GM21737 (cell line): ENCODE data around the gene TNRC6C.
"Not testable (repeated sequence)": the region's sequence is repeated elsewhere in the genome, so short reads cannot be mapped to it uniquely, and the experiment has no call there.

Experiments used
- ATAC-seq: cut with Tn5 transposase; IDR thresholded peaks from one replicate; pipeline ENCODE4 v1.9.1; 2021; ENCODE audit warnings: mild to moderate bottlenecking, moderate library complexity; ENCODE audit not compliant: unreplicated experiment

The TNRC6C gene

DNA sequence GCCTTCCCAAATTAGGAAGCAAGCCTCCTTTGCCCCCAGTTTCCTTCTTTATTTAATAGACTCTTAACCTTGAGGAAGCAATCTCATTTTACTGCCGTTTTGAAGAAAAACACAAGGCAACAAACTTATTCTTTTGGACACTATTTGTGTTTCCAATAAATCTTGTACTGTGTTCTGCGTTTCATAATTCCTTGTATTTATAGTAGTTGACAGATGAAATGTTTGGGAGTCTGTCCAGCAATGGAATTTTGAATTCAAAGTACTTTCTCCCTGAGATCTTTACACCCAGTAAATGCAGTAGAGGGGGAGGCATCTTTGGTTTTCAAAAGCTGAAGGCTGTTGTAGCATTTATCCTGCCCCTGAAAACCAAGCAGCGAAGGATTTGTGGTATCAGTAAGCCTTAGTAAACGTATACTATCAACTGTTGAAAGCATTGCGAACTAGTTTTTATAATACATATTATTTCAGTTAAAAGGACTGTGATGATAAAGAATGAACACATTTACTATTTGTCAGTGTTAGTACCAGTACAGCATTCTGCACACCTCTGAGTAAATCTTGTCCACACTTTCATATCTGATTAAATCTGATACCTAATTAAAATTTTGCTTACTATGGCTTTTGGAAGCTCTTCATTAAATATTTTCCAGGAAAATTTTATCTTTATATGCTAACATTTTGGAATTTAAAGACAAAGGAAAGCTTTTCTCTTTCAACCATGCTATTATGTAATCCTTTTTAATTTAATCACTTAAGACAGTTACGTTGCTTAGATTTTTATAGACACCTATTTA lies 83.1 kb downstream of the TNRC6C start:
- no peak for ATAC-seq

DNA sequence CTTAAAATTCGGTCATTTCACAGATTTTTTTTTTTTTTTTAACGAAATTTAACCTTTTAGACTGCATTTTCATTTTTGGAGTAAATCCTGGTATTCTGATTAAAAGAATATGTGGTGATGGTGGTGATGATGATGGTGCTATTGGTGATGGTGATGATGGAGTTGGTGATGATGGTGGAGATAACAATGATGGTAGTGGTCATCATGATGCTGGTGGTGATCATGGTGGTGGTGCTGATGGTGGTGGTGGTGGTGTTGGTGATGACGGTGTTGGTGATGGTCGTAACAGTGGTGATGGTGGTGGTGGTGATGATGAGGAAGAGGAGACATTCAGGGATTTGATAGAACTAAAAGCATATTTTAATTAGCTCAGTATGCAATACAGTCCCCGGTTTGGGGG lies 84.0 kb downstream of the TNRC6C start:
- no peak for ATAC-seq

- ATAC-seq = no peak
These were observed 84.5 kb downstream of the TNRC6C start for GRCh38 chr17:78043031-78043430.

DNA sequence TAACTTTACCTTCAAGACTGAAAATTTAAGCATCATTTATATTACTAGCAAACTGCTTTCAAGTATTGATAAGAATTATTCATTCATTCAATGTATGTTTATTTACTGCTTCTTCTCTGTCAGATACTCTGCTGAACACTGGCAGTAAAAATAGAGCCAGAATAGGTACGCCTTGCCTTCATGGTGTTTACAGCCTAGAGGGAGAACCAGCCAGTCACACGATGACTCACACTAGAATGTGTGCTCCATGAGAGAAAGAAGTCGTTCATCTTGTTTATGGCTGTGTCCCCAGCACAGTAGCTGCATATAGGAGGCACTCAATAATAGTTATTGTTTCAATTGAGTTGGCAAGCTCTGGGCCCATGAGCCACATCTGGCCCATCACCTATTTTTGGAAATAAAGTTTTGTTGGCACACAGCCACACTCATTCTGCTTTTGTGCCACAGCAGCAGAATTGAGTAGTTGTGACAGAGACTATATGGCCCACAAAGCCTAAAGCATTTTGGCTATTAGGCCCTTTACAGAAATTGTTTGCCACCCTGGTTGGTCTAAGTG lies 85.9 kb downstream of the TNRC6C start:
- ATAC-seq = no peak

DNA sequence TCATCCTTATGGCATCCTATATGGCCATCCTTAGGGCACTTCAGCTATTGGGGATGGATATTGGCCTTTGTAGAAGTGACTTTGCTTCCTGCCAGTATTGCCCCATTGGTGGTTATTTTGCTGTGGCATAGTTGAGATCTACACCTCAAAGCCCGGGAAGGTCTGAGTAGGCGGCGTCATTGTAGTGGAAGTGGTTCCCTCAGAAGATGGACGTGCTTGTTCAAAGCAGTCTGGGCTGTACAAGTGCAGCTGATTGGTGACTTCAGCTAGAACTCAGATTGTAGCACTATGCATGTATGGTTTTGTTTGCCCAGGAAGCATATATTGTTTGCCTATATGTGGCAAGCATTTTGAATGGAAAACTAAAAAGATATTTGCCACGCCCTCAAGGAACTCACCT lies 86.8 kb downstream of the TNRC6C start:
- no peak for ATAC-seq

DNA sequence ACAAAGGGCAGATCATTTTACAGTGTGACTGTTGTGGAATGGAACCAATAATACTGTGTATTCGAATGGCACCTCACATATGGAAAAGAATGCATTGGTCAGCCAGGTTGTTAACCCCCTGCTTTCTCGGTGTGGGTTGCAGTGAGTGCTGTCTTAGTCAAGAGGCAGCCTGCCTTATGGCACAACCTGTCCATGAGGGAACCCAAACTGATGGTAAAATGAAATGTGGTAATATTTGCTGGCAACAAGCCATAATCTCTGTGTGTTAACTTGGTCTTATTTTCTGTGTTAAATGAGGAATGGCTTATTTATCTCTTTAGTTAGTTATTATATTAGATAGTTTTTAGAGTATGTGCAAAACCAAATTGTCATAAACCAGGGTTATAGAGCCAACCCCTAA lies 88.4 kb downstream of the TNRC6C start:
- no peak for ATAC-seq

- no peak for ATAC-seq
These were observed 90.1 kb downstream of the TNRC6C start for GRCh38 chr17:78048346-78049292.

- ATAC-seq = no peak
These were observed 91.1 kb downstream of the TNRC6C start for GRCh38 chr17:78049609-78050008.

DNA sequence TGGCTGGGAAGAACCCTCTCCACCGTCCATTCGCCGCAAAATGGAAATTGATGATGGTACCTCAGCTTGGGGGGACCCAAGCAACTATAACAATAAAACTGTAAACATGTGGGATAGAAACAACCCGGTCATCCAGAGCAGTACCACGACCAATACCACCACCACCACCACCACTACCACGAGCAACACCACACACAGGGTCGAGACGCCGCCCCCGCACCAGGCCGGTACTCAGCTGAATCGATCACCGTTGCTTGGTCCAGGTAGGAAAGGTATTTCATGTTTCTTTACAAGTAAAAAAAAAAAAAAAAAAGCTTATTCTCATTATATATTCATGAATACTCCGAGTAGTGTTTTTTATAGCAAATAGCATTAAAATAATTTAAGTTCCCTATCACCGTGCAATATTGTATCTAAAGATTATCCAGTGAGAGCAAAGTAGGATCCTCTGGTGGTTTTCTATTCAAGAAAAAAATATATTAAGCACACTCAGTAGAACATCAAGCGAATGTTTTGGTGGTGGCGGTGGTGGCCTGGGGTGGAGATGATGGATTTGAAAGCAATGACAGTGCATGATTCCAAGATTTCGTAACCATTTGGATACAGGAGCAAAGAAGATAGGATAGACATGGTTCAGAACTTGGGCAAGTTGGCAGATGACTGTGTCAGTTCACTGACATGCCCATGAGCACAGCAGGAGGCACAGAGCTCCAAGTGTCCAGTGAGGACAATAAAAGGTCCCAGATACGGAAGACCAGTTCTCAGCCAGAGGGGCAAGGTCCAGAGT lies 92.9 kb downstream of the TNRC6C start:
- ATAC-seq = no peak

GRCh38 chr17:78053777-78054468 lies 95.4 kb downstream of the TNRC6C start:
- no peak for ATAC-seq

DNA sequence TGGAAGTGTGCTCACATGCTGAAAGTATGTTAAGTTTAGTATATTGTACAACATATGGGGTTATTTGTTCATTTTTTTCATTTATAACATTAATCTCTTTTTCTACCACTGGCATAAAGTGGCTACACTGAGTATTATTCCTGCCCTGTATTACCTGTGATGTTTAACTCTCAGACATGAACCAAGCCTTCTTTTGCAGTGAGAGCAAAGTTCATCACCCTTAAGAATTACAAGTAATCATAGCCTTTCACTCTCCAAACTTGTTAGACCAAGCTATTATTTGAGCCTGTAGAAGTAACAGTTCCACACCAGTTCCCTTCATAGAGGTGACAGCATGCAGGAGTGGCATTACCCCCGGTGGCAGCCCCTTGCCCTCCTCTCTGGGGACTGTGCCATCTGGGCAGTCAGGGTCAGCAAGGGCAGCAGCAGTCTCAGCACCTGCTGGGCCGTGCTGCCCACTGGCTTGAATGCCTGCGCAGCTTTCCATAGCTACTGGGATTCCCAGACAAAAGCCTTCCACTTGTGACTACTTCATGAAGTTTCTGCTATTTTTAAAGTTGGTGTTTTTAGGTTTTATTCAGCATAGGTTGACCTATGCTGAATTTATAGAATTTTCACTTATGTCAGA lies 98.7 kb downstream of the TNRC6C start:
- no peak for ATAC-seq

- ATAC-seq = no peak
These were observed 99.5 kb downstream of the TNRC6C start for GRCh38 chr17:78058001-78058400.

DNA sequence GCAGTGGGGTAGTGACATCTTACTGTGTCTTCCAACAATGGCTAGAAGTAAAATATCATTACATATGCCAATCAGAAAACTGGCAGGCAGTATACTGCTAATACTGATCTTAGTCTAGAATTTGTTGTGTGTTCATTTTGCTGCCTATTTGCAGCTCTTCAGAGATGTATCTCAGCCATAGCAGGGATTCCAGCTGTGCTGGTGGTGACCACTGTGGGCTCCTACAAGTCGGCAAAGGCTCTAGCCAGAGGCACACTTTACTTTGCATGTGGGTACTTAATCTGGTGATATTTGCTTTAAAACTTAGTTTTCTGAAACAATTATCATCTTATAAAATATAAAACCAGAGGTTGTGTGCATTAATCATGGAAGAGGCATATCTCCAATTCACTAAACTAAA lies 100.1 kb downstream of the TNRC6C start:
- ATAC-seq = no peak

DNA sequence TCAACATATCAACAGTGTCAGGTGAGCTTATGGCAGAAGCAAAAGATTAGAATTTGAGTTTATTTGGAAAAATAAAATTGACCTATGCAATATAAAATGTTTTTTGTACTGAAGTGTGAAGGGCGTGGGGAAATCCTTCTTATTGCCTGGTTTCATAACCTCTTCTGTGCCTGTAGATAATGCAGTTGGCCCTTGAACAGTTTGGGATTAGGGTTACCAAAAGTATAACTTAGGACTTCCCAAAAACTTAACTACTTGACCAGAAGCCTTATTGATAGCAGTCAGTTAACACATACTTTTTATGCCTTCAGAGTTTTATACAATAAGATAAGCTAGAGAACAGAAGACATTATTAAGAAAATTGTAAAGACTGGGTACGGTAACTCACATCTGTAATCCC lies 104.1 kb downstream of the TNRC6C start:
- no peak for ATAC-seq

- ATAC-seq = no peak
These were observed 105.0 kb downstream of the TNRC6C start for GRCh38 chr17:78063489-78063888.

DNA sequence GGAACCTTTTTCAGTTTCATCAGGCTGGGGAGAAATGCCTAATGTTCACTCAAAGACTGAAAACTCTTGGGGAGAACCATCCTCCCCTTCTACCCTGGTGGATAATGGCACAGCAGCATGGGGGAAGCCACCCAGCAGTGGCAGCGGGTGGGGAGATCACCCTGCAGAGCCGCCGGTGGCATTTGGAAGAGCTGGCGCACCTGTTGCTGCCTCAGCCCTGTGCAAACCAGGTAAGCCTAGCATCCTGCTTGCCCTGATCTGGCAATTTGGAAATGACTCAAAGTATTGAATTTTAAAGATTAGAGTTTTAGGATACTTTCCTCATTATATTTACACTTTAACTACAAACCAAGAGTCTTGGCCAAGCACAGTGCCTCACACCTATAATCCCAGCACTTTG lies 106.2 kb downstream of the TNRC6C start:
- no peak for ATAC-seq

DNA sequence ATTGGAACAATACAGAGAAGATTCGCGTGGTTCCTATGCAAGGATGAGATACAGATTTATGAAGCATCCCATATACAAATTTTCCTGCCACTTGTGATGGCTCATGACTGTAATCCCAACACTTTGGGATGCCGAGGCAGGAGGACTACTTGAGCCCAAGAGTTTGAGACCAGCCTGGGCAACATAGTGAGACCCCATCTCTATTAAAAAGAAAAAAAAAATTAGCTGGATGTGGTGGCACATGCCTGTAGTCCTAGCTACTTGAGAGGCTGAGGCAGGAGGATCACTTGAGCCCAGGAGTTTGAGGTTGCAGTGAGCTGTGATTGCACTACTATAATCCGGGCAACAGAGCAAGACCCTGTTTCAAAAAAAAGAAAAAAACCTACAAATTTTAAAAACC lies 108.5 kb downstream of the TNRC6C start:
- not testable (repeated sequence) for ATAC-seq

- no peak for ATAC-seq
These were observed 111.2 kb downstream of the TNRC6C start for GRCh38 chr17:78069695-78070094.

GRCh38 chr17:78072961-78073360 lies 114.5 kb downstream of the TNRC6C start:
- ATAC-seq = no peak

- no peak for ATAC-seq
These were observed 116.5 kb downstream of the TNRC6C start for GRCh38 chr17:78075011-78075410.
